Sigmoid colon (tissue), 4 donors: ENCODE measurements around the gene VTCN1.

Experiments
- CTCF ChIP-seq, 4 experiments: fragments of 450-650 bp in 3 of 4; fragments of 200-600 bp in 1 of 4; IDR thresholded peaks; one replicate each; pipeline ENCODE4 v1.5.1; 2016 to 2019; ENCODE audit warnings: antibody characterized with exemption in 4 of 4, mild to moderate bottlenecking in 3 of 4, moderate library complexity in 2 of 4
- EP300 ChIP-seq, 4 donors: sonication (generic); formaldehyde crosslinking; IDR thresholded peaks; one replicate each; pipeline ENCODE4 v1.6.1; 2017; ENCODE audit warnings: antibody characterized with exemption in 4 of 4
- POLR2A ChIP-seq, 2 donors: fragments of 450-650 bp; IDR thresholded peaks; one replicate each; pipeline ENCODE4 v1.6.1; 2016; ENCODE audit warnings: antibody characterized with exemption in 2 of 2, mild to moderate bottlenecking in 2 of 2, moderate library complexity in 2 of 2

DNA sequence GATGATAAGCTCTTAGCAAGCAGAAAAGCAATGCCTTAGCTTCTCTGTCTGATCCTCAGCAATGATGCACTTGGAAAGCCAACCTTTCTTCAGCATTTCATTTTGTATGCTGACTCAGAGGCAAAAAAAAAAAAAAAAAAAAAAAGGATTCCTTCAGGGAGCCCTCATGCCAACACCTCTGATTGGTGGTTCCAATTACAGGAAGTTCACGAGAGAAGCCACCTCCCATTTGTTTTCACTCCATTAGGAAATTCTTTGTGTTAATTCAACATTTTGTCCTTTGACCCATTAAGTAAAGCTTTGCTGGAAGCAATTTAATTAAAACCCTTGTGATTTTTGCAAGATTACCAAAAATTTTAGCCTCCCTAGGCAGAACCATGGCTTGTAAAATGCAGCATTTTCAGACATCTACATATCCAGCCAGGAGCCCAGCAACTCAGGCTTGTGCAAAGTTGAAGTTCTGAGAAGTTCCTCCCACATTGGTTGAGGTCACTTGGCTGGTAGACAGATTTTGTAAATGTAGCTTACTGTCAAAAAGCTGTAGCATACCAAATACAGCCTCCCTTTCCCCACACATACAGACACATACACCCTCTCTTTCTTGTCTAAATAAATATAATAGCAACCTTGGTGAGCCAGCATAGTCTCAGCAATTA lies 27.1 kb upstream of the VTCN1 start:
- TF ChIP-seq CTCF (IDR thresholded peaks at IDR 0.05) (no peak), EP300 (IDR thresholded peaks at IDR 0.05) (no peak), POLR2A (IDR thresholded peaks at IDR 0.05) (no peak)
